Measurements from ENCODE around the gene OPCML.

Gene OPCML

GRCh38 chr11:133163463-133164419 lies 368.6 kb downstream of the OPCML start:
- Histone ChIP-seq H3K27me3 (ENCODE audit: low read length) (no peaks in the 10 kb centered on the region), H3K9ac (ENCODE audit: low read length) (no peak overlapping the region), H3F3A (ENCODE audit: insufficient read depth) (no peaks in the 10 kb centered on the region), H3K36me3 (ENCODE audit: low read length) (no peaks in the 10 kb centered on the region), H3K9me3 (ENCODE audit: insufficient read depth, low read length) (no peaks in the 10 kb centered on the region), H3K79me2 (ENCODE audit: insufficient read depth, low read length) (no peaks in the 10 kb centered on the region), H3K27ac (ENCODE audit: low read depth, low read length) (no peak overlapping the region), H3K4me2 (ENCODE audit: low read depth, low read length, poor library complexity, severe bottlenecking) (no peak overlapping the region), H2AFZ (ENCODE audit: low read depth, low read length, severe bottlenecking) (no peak overlapping the region), H3K9me2 (replicated peaks; ENCODE audit: insufficient read depth, low read length) (no peaks in the 10 kb centered on the region), H3K4me3 (ENCODE audit: insufficient read depth, low read length, poor library complexity, severe bottlenecking) (no peak overlapping the region), H4K20me1 (ENCODE audit: low read depth, low read length) (no peaks in the 10 kb centered on the region)
- no peak for TF ChIP-seq EZH2phosphoT487 (conservative IDR thresholded peaks at IDR 0.05; ENCODE audit: low read length)
- TF ChIP-seq, protein P1, sequence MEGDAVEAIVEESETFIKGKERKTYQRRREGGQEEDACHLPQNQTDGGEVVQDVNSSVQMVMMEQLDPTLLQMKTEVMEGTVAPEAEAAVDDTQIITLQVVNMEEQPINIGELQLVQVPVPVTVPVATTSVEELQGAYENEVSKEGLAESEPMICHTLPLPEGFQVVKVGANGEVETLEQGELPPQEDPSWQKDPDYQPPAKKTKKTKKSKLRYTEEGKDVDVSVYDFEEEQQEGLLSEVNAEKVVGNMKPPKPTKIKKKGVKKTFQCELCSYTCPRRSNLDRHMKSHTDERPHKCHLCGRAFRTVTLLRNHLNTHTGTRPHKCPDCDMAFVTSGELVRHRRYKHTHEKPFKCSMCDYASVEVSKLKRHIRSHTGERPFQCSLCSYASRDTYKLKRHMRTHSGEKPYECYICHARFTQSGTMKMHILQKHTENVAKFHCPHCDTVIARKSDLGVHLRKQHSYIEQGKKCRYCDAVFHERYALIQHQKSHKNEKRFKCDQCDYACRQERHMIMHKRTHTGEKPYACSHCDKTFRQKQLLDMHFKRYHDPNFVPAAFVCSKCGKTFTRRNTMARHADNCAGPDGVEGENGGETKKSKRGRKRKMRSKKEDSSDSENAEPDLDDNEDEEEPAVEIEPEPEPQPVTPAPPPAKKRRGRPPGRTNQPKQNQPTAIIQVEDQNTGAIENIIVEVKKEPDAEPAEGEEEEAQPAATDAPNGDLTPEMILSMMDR (IDR thresholded peaks at IDR 0.05; ENCODE audit: insufficient read depth, low read length, poor library complexity, severe bottlenecking): peak; percentile 30

DNA sequence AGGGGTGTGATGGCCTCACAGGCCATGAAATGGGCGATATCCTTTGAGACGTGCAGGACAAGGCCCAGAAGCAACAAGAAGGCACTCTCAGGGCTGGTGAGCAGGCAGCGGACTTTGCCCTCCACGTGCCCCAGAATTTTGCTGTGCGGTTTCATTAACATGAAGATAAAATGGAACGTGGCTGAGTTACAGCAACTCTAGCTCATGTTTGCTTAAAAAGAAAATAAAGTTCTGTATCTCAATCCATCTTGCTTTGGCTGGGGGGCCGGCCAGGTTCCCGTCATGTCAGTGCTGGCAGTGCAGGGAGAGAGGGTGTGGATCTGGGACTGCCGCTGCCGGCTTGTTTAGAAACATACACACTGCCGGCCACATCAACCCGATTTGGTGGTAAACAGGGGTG lies 370.1 kb downstream of the OPCML start:
- Histone ChIP-seq H3K9ac (ENCODE audit: low read length) (no peak overlapping the region), H3K9me2 (replicated peaks; ENCODE audit: insufficient read depth, low read length) (no peaks in the 10 kb centered on the region), H2AFZ (ENCODE audit: low read depth, low read length, severe bottlenecking) (no peak overlapping the region), H3K4me3 (ENCODE audit: insufficient read depth, low read length, poor library complexity, severe bottlenecking) (no peak overlapping the region), H3K27me3 (ENCODE audit: low read length) (no peaks in the 10 kb centered on the region), H3K27ac (ENCODE audit: low read depth, low read length) (no peak overlapping the region), H4K20me1 (ENCODE audit: low read depth, low read length) (no peaks in the 10 kb centered on the region), H3F3A (ENCODE audit: insufficient read depth) (no peaks in the 10 kb centered on the region), H3K4me2 (ENCODE audit: low read depth, low read length, poor library complexity, severe bottlenecking) (no peak overlapping the region), H3K79me2 (ENCODE audit: insufficient read depth, low read length) (no peaks in the 10 kb centered on the region), H3K36me3 (ENCODE audit: low read length) (no peaks in the 10 kb centered on the region), H3K9me3 (ENCODE audit: insufficient read depth, low read length) (no peaks in the 10 kb centered on the region)
- TF ChIP-seq EZH2phosphoT487 (conservative IDR thresholded peaks at IDR 0.05; ENCODE audit: low read length): no peak
- TF ChIP-seq, protein P1 (IDR thresholded peaks at IDR 0.05; ENCODE audit: insufficient read depth, low read length, poor library complexity, severe bottlenecking): no peak

- Histone ChIP-seq H3K4me2 (ENCODE audit: low read depth, low read length, poor library complexity, severe bottlenecking) (no peak overlapping the region), H3K9me2 (replicated peaks; ENCODE audit: insufficient read depth, low read length) (no peaks in the 10 kb centered on the region), H3K9ac (ENCODE audit: low read length) (no peak overlapping the region), H3K36me3 (ENCODE audit: low read length) (no peaks in the 10 kb centered on the region), H3F3A (ENCODE audit: insufficient read depth) (no peaks in the 10 kb centered on the region), H3K27ac (ENCODE audit: low read depth, low read length) (no peak overlapping the region), H2AFZ (ENCODE audit: low read depth, low read length, severe bottlenecking) (no peak overlapping the region), H3K27me3 (ENCODE audit: low read length) (no peaks in the 10 kb centered on the region), H4K20me1 (ENCODE audit: low read depth, low read length) (no peaks in the 10 kb centered on the region), H3K4me3 (ENCODE audit: insufficient read depth, low read length, poor library complexity, severe bottlenecking) (no peak overlapping the region), H3K79me2 (ENCODE audit: insufficient read depth, low read length) (no peaks in the 10 kb centered on the region), H3K9me3 (ENCODE audit: insufficient read depth, low read length) (no peaks in the 10 kb centered on the region)
- TF ChIP-seq EZH2phosphoT487 (conservative IDR thresholded peaks at IDR 0.05; ENCODE audit: low read length): no peak
- TF ChIP-seq, protein P1 (IDR thresholded peaks at IDR 0.05; ENCODE audit: insufficient read depth, low read length, poor library complexity, severe bottlenecking): no peak
Observed at GRCh38 chr11:133160754-133161153, 371.5 kb downstream of the OPCML start.
